Central memory CD8-positive, alpha-beta T cell (primary cell): ENCODE data around the gene KRT37.

ENCODE experiments used
- ATAC-seq: fragments of 150-1000 bp; cut with Tn5 transposase; replicated peaks from 2 replicates; pipeline ENCODE4 v1.10.0; 2022; ENCODE audit warnings: mild to moderate bottlenecking, moderate FRiP score, moderate number of reproducible peaks; ENCODE audit not compliant: poor library complexity, severe bottlenecking; ENCODE audit errors: extremely low read depth
- DNase-seq, 2 donors: peaks; one replicate each; pipeline ENCODE4 v3.0.0; 2021; ENCODE audit warnings: low spot score in 2 of 2
- H3K27ac Mint-ChIP-seq: one replicate; pipeline ENCODE4 v1.8.0; 2022; ENCODE audit warnings: low read depth, mild to moderate bottlenecking, moderate library complexity, mixed read lengths
- H3K27me3 Mint-ChIP-seq: one replicate; pipeline ENCODE4 v1.8.0; 2022; ENCODE audit warnings: mixed read lengths
- H3K36me3 Mint-ChIP-seq: one replicate; pipeline ENCODE4 v1.8.0; 2022; ENCODE audit warnings: mild to moderate bottlenecking, moderate library complexity, mixed read lengths; ENCODE audit not compliant: insufficient read depth
- H3K4me1 Mint-ChIP-seq: one replicate; pipeline ENCODE4 v1.8.0; 2022; ENCODE audit warnings: mixed read lengths
- H3K4me3 Mint-ChIP-seq: one replicate; pipeline ENCODE4 v1.8.0; 2022; ENCODE audit warnings: mild to moderate bottlenecking, moderate library complexity, mixed read lengths
- H3K9me3 Mint-ChIP-seq: one replicate; pipeline ENCODE4 v1.8.0; 2022; ENCODE audit warnings: mixed read lengths

Gene KRT37

DNA sequence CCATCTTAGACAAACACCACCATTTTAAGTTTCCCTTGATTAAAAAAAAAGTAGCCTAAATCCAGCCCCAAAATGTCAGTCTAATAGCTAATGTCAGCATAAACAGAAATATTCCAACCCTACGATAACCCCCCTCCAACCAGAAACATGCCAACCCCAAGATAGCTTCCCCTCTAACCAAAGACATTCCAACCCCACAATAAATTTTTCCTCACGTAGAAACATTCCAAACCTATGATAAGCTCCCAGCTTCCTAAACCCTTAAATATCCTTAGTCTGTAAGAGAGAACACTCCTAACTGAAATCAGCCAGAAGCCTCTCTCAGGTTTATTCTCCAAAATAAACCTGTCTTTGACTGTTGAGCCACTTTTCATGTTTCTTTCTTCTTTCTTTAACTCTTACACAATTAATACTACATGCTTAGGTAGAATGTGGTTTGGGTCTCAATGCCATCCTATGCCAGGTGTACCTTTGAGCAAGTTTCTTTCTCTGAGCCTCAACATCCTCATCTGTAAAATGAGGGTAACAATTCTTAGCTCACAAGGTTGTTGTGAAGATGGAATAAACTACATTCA is 26.9 kb upstream of the KRT37 start:
- ATAC-seq: no peak
- Mint-ChIP-seq H3K9me3 (no peaks in the 10 kb centered on the region), H3K36me3 (peaks cover 3% of the 10 kb centered on the region), H3K27me3 (peaks cover 50% of the 10 kb centered on the region), H3K4me3 (no peak overlapping the region), H3K4me1 (peaks cover 15% of the 10 kb centered on the region), H3K27ac (no peak overlapping the region)
- DNase-seq: no peak

DNA sequence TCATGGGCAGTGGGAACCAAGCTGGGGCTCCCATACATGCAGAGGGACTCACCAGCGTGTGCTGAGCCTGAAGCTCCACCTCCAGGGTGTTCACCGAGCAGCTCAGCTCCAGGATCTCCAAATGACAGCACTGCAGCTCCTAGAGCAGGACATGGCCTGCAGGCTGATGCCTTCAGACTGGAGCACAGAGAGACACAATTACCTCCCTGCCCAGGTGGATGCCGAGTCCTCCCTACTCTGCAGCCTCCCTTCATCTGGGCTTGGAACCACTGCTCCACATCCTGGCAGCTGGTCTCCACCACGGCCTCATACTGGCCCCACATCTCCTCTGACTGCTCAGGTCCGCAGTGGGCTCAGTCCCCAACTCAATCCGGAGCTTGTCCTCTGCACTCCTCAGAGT is 24.6 kb upstream of the KRT37 start:
- no peaks in the 10 kb centered on the region for H3K9me3 Mint-ChIP-seq
- H3K27me3 Mint-ChIP-seq: peaks cover 73% of the 10 kb centered on the region
- no peak overlapping the region for H3K27ac Mint-ChIP-seq
- H3K36me3 Mint-ChIP-seq: peaks cover 3% of the 10 kb centered on the region
- peaks cover 15% of the 10 kb centered on the region for H3K4me1 Mint-ChIP-seq
- no peak overlapping the region for H3K4me3 Mint-ChIP-seq
- ATAC-seq (no peak), DNase-seq (no peak)

DNA sequence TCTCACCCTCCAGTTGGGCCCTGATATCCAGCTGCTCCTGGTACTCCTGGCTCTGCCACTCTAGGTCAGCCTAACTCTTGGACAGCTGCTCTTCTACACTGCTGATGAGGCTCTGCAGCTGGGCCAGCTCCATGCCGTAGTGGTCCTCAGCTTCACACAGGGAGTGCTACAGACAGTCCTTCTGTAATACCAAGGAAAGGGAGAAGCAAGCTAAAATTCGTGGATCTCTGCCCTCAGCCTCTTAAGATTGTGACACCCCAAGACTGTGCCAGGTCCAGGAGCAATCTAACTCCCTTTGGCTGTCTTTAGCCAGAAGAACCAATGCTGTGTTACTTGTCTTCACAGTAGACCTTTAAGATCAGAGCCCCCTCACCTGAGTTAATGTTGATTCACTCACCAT is 24.1 kb upstream of the KRT37 start:
- Mint-ChIP-seq H3K36me3 (peaks cover 3% of the 10 kb centered on the region), H3K27me3 (peaks cover 78% of the 10 kb centered on the region), H3K4me3 (no peak overlapping the region), H3K4me1 (peaks cover 15% of the 10 kb centered on the region), H3K9me3 (no peaks in the 10 kb centered on the region), H3K27ac (no peak overlapping the region)
- DNase-seq (no peak), ATAC-seq (no peak)

DNA sequence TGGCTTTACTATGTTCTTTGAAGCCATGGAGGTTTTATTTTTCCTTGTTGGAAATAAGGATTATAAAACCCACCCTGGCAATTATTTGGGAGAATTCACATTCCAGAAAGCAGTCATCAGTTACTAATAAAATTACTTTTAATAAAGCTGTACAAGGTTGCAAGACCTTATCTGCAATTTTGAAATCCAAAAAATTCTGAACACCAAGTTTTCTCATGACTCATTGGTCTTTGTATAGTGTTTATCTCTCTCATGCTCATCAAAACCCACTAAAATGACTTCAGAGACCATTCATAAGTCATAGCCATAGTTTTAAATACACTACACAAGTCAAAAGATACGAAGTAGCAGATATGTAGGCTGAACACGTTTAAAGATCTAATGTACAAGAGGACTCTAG is 22.4 kb upstream of the KRT37 start:
- Mint-ChIP-seq H3K36me3 (peaks cover 3% of the 10 kb centered on the region), H3K27ac (peak overlapping the region; percentile 62), H3K9me3 (no peaks in the 10 kb centered on the region), H3K4me1 (peaks cover 15% of the 10 kb centered on the region), H3K27me3 (peaks cover 83% of the 10 kb centered on the region), H3K4me3 (no peak overlapping the region)
- no peak for DNase-seq
- no peak for ATAC-seq

DNA sequence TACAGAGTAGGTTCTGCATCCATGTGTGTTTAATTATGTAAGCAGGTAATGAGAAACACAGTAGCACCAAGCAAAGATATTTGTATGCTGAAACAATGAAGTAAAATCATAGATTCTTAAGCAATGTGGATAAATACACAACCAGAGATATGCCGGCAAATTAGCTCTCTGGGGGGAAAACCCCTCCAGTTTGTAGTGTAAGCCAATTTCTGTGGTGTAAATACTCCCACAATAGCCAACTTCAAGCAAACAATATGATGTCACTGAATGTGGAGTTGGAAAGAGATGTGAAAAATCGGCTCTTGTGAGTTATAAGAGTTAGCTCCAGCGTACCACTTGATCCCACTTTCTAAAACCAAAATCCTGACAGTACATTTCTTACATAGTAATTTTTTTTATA is 20.3 kb upstream of the KRT37 start:
- Mint-ChIP-seq H3K4me1 (peaks cover 5% of the 10 kb centered on the region), H3K4me3 (no peak overlapping the region), H3K36me3 (peaks cover 3% of the 10 kb centered on the region), H3K27me3 (peaks cover 82% of the 10 kb centered on the region), H3K9me3 (no peaks in the 10 kb centered on the region), H3K27ac (no peak overlapping the region)
- ATAC-seq (no peak), DNase-seq (no peak)

DNA sequence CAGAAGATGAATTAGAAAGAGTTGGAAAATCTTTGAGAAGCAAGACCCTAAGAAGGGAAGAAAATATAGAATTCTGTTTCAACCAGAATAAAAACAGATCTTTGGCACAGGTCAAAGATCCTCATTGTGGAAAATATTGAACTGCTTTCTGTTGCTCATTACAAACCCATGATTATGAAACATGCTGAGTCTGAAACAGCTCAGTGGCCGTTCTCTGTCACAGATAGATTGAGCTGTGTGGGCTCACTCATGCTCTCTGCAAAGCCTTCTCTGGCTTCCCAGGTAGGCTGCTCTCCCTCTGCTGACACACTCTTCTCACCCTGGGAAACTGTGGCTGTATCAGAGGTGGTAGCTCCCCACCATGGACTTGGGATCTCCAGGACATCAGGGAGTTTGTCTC is 19.8 kb upstream of the KRT37 start:
- H3K27ac Mint-ChIP-seq: no peak overlapping the region
- DNase-seq (no peak), ATAC-seq (no peak)
- peaks cover 82% of the 10 kb centered on the region for H3K27me3 Mint-ChIP-seq
- no peaks in the 10 kb centered on the region for H3K9me3 Mint-ChIP-seq
- H3K36me3 Mint-ChIP-seq: peaks cover 3% of the 10 kb centered on the region
- peaks cover 5% of the 10 kb centered on the region for H3K4me1 Mint-ChIP-seq
- no peak overlapping the region for H3K4me3 Mint-ChIP-seq

DNA sequence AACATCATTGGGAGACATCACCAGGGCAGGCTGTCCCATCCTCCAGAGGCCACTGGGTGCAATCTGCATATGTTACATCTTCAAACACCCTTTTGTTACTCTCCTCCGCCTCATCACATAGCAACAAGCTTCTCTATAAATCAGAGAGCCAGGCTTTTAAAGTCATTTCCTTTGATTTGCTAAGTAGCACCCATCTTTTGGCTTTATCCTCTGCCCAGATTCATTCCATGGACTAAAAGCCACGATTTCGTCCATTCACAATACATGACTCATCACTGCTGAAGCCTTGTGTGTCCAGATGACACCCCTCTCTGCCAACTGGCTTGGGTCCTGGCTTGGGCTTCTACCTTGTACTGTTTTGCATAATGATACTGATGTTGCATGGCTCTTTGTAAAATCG is 18.4 kb upstream of the KRT37 start:
- Mint-ChIP-seq H3K9me3 (no peaks in the 10 kb centered on the region), H3K4me3 (no peak overlapping the region), H3K4me1 (peaks cover 5% of the 10 kb centered on the region), H3K36me3 (peaks cover 5% of the 10 kb centered on the region), H3K27ac (no peak overlapping the region), H3K27me3 (peaks cover 83% of the 10 kb centered on the region)
- DNase-seq (no peak), ATAC-seq (no peak)

DNA sequence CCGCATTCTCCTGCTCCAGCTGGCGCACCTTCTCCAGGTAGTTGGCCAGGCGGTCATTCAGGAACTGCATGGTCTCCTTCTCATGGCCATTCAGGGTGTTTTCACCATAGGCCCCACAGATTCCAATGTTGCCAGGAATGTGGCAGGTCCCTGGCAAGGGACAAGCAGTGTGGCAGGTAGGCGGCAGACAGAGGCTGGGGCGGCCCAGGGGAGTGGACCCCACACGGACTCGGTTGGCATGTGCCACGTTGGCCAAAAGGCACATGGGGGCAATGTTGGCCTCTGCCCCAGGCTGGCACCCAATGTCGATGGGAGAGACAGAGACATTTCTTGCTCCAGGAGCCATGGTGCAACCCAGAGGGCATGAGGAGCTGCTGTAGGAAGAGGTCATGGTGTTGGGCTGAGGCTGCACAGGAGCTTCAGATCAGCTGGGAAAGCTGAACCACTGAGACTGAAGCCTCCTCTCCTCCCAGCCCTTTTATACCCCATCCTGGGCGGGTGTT is 16.2 kb upstream of the KRT37 start, which contains the start of gene KRT38:
KRT38 (minus strand) TSS at position 453 of the 503 bp plus-strand sequence; CDS start at position 391, 62 bp downstream.
- Mint-ChIP-seq H3K4me1 (no peaks in the 10 kb centered on the region), H3K9me3 (no peaks in the 10 kb centered on the region), H3K27me3 (peaks cover 66% of the 10 kb centered on the region), H3K27ac (no peak within 1 kb of the TSS), H3K4me3 (no peak within 1 kb of the TSS), H3K36me3 (peaks cover 2% of the 10 kb centered on the region)
- ATAC-seq (no peak), DNase-seq (no peak)

DNA sequence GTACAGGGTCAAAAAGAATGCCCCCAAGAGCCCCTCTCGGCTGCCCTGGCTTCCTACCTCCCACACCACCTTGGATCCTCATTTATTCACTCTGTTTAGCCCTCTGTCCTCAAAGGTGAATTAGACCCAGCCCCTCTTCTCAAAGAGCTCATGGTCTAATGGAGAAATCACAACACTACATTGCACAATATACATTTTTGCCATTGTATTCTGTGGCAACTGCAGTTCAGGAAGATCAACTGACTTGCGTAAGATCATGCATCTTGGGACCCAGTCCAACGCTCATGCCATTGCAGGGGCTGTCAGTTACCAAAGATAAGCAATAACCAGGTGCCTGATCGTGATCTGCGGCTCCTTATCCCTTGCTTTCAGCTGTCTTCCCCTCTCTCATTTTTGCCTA is 15.0 kb upstream of the KRT37 start:
- DNase-seq (no peak), ATAC-seq (no peak)
- H3K36me3 Mint-ChIP-seq: peaks cover 2% of the 10 kb centered on the region

DNA sequence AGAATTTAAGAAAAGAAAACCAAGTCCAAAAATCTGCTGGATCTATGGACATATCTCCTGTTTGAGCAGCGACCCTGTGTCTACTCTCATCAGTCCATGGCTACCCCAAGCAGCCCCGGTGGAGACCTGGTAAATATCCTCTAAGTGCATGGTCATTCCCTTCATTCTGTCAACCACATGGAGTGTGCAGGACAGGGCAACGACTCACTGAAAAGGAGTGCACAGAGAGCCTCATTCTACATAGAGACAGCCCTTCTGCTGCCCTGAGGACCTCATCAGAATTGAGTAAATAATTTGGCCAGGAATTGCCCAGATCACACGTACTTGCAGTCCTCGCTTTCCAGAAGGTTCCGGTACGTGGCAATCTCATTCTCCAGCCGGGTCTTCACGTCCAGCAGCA is 13.4 kb upstream of the KRT37 start:
- H3K36me3 Mint-ChIP-seq: peaks cover 2% of the 10 kb centered on the region
- no peak for DNase-seq
- H3K4me1 Mint-ChIP-seq: no peaks in the 10 kb centered on the region
- no peak for ATAC-seq
- H3K27me3 Mint-ChIP-seq: peaks cover 38% of the 10 kb centered on the region
- no peak overlapping the region for H3K27ac Mint-ChIP-seq
- no peaks in the 10 kb centered on the region for H3K9me3 Mint-ChIP-seq
- no peak overlapping the region for H3K4me3 Mint-ChIP-seq

More for the DNA sequence above, 15.0 kb upstream of the KRT37 start:
- H3K9me3 Mint-ChIP-seq: no peaks in the 10 kb centered on the region
- H3K27me3 Mint-ChIP-seq: peaks cover 54% of the 10 kb centered on the region
- H3K4me1 Mint-ChIP-seq: no peaks in the 10 kb centered on the region
- H3K27ac Mint-ChIP-seq: no peak overlapping the region
- no peak overlapping the region for H3K4me3 Mint-ChIP-seq

DNA sequence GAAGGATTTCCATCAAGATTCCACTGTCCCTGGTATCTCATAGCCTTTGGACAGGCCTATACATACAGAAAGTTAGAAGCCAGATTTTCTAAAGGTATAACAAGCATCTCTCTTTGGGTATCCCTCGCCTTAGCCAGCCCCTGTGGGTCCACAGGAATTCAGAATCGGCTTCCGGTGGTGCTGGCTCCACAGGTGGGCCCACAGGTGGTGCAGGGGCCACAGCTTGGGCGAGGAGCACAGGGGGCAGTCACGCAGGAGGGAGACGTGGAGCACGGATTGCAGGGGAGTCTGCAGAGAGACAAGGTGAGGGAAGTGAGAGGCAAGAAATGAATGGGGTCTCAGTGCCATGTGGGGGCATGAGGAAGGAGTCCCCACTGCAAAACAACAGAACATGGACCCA is 12.9 kb upstream of the KRT37 start:
- no peak for ATAC-seq
- Mint-ChIP-seq H3K36me3 (peaks cover 2% of the 10 kb centered on the region), H3K4me1 (no peaks in the 10 kb centered on the region), H3K27ac (no peak overlapping the region), H3K27me3 (peaks cover 33% of the 10 kb centered on the region), H3K9me3 (no peaks in the 10 kb centered on the region), H3K4me3 (no peak overlapping the region)
- DNase-seq: no peak

DNA sequence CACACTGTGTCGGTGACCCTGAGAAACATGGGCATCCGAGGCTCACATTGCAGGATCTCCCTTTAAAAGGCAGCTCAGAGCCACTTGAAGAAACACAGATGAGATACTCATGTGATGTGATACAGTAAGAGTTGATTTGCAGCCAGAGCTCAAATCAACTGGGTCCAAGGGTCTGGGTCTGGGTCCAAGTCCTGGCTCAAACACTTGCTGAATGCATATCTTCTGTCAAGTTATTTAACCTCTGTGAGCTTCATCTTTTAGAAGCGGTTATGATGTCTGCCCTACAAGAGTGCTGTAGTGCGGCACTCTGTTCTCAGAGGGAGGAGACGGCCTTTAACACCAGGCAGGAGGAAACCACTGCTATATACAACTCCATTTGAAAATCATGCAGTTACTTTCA is 10.0 kb upstream of the KRT37 start:
- H3K4me3 Mint-ChIP-seq: no peak overlapping the region
- H3K9me3 Mint-ChIP-seq: no peaks in the 10 kb centered on the region
- ATAC-seq: no peak
- no peak for DNase-seq
- H3K4me1 Mint-ChIP-seq: no peaks in the 10 kb centered on the region
- H3K36me3 Mint-ChIP-seq: peaks cover 2% of the 10 kb centered on the region
- peaks cover 33% of the 10 kb centered on the region for H3K27me3 Mint-ChIP-seq
- H3K27ac Mint-ChIP-seq: no peak overlapping the region

DNA sequence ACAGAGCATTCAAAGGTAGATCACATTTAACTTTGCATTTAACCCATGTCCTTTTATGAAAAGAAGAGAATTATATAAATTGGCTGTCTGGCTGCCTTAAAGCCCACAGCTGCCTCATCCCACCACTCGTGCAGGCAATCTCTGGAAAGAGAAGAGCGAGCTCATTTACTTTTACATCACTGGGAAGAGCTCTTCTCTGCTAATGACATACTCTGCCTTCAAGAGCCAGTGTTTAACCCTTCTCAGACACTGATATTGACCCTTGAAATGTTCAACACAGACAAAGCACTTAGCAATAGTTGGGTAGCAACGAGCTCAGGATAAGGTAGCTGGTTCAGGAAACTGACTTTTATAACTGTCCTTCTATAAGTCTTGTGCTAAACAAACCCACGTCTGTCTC is 9.6 kb upstream of the KRT37 start:
- ATAC-seq: no peak
- Mint-ChIP-seq H3K36me3 (peaks cover 2% of the 10 kb centered on the region), H3K9me3 (no peaks in the 10 kb centered on the region), H3K4me1 (no peaks in the 10 kb centered on the region), H3K27me3 (peaks cover 33% of the 10 kb centered on the region), H3K27ac (no peak overlapping the region), H3K4me3 (no peak overlapping the region)
- no peak for DNase-seq
